SU-DHL-6 (cell line): ENCODE measurements around the gene IQGAP3.

Source experiments
- H2AFZ ChIP-seq: fragments of 200-600 bp; sonication (generic); 2 replicates; pipeline ENCODE4 v1.6.1; 2014; ENCODE audit warnings: low read depth, mild to moderate bottlenecking, moderate library complexity, mixed read lengths, antibody characterized with exemption, low read length; ENCODE audit not compliant: severe bottlenecking
- H3F3A ChIP-seq: fragments of 200-600 bp; shearing (Covaris generic); 2 replicates; pipeline ENCODE4 v1.6.0; 2016; ENCODE audit warnings: antibody characterized with exemption, mild to moderate bottlenecking; ENCODE audit not compliant: insufficient read depth
- H3K27ac ChIP-seq: fragments of 200-600 bp; sonication (generic); 2 replicates; pipeline ENCODE4 v1.5.1; 2016; ENCODE audit warnings: low read depth, mild to moderate bottlenecking, low read length, moderate library complexity, mixed read lengths
- H3K27me3 ChIP-seq: fragments of 200-600 bp; sonication (generic), shearing (Covaris generic); 2 replicates; pipeline ENCODE4 v1.6.0; 2014; ENCODE audit warnings: mild to moderate bottlenecking, low read length
- H3K36me3 ChIP-seq: fragments of 200-600 bp; sonication (generic); 2 replicates; pipeline ENCODE4 v1.6.1; 2014; ENCODE audit warnings: mild to moderate bottlenecking, low read length, mixed read lengths
- H3K4me2 ChIP-seq: fragments of 300-600, 200-600 bp; shearing (Covaris generic), sonication (generic); 2 replicates; pipeline ENCODE4 v1.6.0; 2014; ENCODE audit warnings: low read length, low read depth, mild to moderate bottlenecking; ENCODE audit not compliant: poor library complexity, severe bottlenecking
- H3K4me3 ChIP-seq: fragments of 200-600 bp; sonication (generic); 2 replicates; pipeline ENCODE4 v1.5.1; 2014; ENCODE audit warnings: antibody characterized with exemption, low read length, mild to moderate bottlenecking, mixed read lengths; ENCODE audit not compliant: insufficient read depth, poor library complexity, severe bottlenecking
- H3K79me2 ChIP-seq: fragments of 200-600 bp; sonication (generic); 2 replicates; pipeline ENCODE4 v1.6.1; 2014; ENCODE audit warnings: mild to moderate bottlenecking, low read length, moderate library complexity; ENCODE audit not compliant: insufficient read depth
- H3K9ac ChIP-seq: fragments of 200-600 bp; sonication (generic); 2 replicates; pipeline ENCODE4 v1.7.0; 2014; ENCODE audit warnings: mild to moderate bottlenecking, low read length
- H3K9me2 ChIP-seq: fragments of 200-600 bp; sonication (generic); replicated peaks from 2 replicates; pipeline ENCODE4 v1.6.1; 2014; ENCODE audit warnings: low read length; ENCODE audit not compliant: insufficient read depth
- H3K9me3 ChIP-seq: fragments of 200-600 bp; sonication (generic); 2 replicates; pipeline ENCODE4 v1.6.1; 2014; ENCODE audit warnings: low read length, mixed read lengths; ENCODE audit not compliant: insufficient read depth
- H4K20me1 ChIP-seq: fragments of 200-600 bp; sonication (generic); 2 replicates; pipeline ENCODE4 v1.6.1; 2014; ENCODE audit warnings: low read depth, mild to moderate bottlenecking, antibody characterized with exemption, low read length, moderate library complexity, mixed read lengths
- CTCF ChIP-seq: fragments of 200-600 bp; sonication (generic); IDR thresholded peaks from one replicate; pipeline ENCODE4 v1.5.1; 2017; ENCODE audit warnings: antibody characterized with exemption, mild to moderate bottlenecking, low read length, moderate library complexity; ENCODE audit not compliant: insufficient read depth, poor library complexity, severe bottlenecking
- EZH2phosphoT487 ChIP-seq: fragments of 200-600 bp; sonication (generic), shearing (Covaris generic); conservative IDR thresholded peaks from 2 replicates; pipeline ENCODE4 v1.6.1; 2018; ENCODE audit warnings: mild to moderate bottlenecking, antibody characterized with exemption, low read length, moderate library complexity, mixed read lengths

Gene IQGAP3

DNA sequence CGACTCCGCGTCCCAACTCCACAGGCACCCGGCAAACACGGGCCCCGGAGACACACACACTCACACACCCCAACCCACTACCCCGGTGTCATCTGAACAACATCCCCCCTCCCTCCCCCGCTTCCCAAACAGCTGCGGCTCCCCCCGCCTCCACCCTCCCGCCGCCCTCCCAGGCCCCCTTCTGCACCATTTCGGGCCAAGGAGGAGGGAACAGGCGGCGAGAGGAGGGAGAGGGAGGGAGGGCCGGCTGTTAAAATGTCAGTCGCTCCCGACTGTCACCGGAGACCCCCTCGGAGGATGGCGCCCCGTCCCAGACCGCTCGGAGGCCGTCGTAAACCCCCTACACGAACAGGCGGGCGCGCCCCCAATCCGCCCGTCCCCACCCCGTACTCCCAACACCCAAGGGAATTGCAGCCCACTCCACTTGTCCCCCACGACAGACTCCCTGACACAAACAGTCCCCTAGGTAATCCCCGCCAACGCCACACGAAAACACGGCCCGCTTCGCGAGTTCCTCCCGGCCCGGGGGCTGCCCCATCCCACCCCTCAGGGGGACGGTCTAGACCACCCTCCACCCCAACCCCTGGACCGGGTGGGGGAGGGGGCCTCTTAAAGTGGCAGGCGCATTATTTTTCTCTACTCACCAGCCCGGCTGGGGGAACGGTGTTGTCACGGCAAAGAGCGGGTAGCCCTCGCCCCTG, 72.4 kb downstream of the IQGAP3 start:
- no peaks in the 10 kb centered on the region for H3K36me3 ChIP-seq
- peak overlapping the region; percentile 98 for H3K9ac ChIP-seq
- no peak overlapping the region for H2AFZ ChIP-seq
- peaks cover 4% of the 10 kb centered on the region; the same call in 1 of the 2 replicates for H4K20me1 ChIP-seq
- peak overlapping the region; percentile 98 for H3K27ac ChIP-seq
- H3K9me2 ChIP-seq, result no peaks in the 10 kb centered on the region
- H3K4me2 ChIP-seq, result peak overlapping the region; percentile 77
- peak overlapping the region; percentile 97 for H3K4me3 ChIP-seq
- peaks cover 56% of the 10 kb centered on the region for H3K79me2 ChIP-seq
- H3K9me3 ChIP-seq, result no peaks in the 10 kb centered on the region
- no peaks in the 10 kb centered on the region for H3K27me3 ChIP-seq
- H3F3A ChIP-seq, result peaks cover 45% of the 10 kb centered on the region
- TF ChIP-seq CTCF (no peak), EZH2phosphoT487 (no peak)

DNA sequence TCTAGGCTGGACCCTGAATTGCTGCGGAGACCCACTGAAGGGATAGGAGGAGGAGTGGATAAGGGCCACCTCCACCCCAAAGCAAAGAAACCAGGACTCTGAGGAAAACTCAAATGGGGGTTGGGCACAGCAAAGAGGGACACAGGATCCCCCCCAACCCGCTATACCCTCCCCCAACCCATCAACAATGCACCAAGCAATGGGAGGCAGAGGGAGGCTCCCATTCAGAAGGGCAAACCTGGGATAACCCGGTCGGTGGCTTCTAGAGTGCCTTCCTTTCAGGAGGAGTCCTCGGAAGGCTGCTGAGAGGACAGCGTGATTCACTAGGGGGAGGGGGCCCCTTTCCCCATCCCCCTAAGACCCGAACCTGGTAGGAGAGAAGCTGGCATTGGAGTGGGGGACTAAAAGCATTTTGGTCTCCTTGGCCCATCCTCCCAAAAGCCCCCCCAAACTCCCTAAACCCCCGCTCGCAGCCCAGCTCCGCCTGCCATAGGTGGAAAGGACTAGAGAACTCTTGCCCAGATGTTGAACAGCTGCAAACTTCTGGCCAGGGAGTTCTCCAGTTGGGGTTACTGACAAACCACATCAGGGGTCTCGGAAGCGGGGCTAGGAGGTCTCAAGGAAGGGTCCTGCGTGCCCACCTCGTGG, 73.0 kb downstream of the IQGAP3 start:
- no peaks in the 10 kb centered on the region for H3K36me3 ChIP-seq
- peak overlapping the region; percentile 97 for H3K4me3 ChIP-seq
- H3K9me3 ChIP-seq, result no peaks in the 10 kb centered on the region
- H3F3A ChIP-seq, result peaks cover 43% of the 10 kb centered on the region
- H4K20me1 ChIP-seq, result peaks cover 4% of the 10 kb centered on the region; the same call in 1 of the 2 replicates
- H3K27ac ChIP-seq, result peak overlapping the region; percentile 98
- no peaks in the 10 kb centered on the region for H3K9me2 ChIP-seq
- TF ChIP-seq EZH2phosphoT487, result no peak
- no peak for TF ChIP-seq CTCF
- no peaks in the 10 kb centered on the region for H3K27me3 ChIP-seq
- H3K79me2 ChIP-seq, result peaks cover 62% of the 10 kb centered on the region
- H3K9ac ChIP-seq, result peak overlapping the region; percentile 98
- H3K4me2 ChIP-seq, result peak overlapping the region; percentile 77
- H2AFZ ChIP-seq, result no peak overlapping the region

DNA sequence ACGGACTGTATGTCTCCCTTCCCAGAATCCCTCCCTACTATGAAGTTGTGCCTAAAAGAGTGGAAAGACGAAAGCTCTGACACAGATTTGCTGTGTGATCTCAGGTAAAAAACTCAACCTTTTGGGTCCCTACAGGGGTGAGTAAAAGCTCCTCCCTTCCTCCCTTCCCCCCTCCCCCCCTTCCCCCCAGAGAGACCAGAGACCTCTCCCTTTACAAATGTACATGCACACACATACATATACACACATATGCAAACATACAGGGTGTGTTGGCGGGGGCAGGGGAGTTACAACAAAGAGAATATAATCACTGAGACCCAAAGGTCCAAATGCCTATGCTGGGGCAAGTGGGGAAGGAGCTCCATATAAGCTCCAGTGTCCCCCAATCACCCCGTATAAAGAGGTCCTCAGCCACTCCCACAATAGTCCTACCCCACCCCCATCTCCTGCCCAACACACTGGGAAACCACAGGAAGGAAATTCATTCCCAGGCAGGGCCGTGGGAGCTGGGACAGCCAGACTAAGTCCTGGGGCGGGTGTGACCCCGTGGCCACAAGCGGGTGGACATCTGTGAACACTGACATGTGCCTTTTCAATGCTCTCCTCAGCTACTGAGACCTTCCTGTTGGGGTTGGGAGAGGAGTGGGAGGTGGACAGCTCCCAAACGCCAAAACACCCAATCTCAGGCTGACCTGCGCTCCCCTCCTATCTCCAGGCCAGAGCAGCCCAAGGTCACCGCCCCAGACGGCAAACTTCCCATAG, 73.8 kb downstream of the IQGAP3 start:
- H3K79me2 ChIP-seq, result peaks cover 69% of the 10 kb centered on the region
- no peak for TF ChIP-seq CTCF
- TF ChIP-seq EZH2phosphoT487, result no peak
- no peaks in the 10 kb centered on the region for H3K9me2 ChIP-seq
- peak overlapping the region; percentile 98 for H3K9ac ChIP-seq
- H2AFZ ChIP-seq, result no peak overlapping the region
- H3K36me3 ChIP-seq, result no peaks in the 10 kb centered on the region
- H3K27ac ChIP-seq, result peak overlapping the region; percentile 98
- H3K9me3 ChIP-seq, result no peaks in the 10 kb centered on the region
- peaks cover 4% of the 10 kb centered on the region; the same call in 1 of the 2 replicates for H4K20me1 ChIP-seq
- H3K4me2 ChIP-seq, result peak overlapping the region; percentile 77
- H3F3A ChIP-seq, result peaks cover 43% of the 10 kb centered on the region
- H3K27me3 ChIP-seq, result no peaks in the 10 kb centered on the region
- H3K4me3 ChIP-seq, result peak overlapping the region; percentile 97
